Measurements from ENCODE around the gene PRR32.
"Not testable (repeated sequence)": the region's sequence is repeated elsewhere in the genome, so short reads cannot be mapped to it uniquely, and the experiment has no call there.

Gene PRR32

GRCh38 chrX:126819429-126819828, at the start of gene PRR32:
PRR32 (plus strand) TSS chrX:126819729; CDS start chrX:126819844, 115 bp downstream.
- H3K36me3 ChIP-seq (ENCODE audit: control insufficient read depth, insufficient read depth, low read length, severe bottlenecking) = no peaks in the 10 kb centered on the region
- no peaks in the 10 kb centered on the region for H3K27me3 ChIP-seq (replicated peaks; ENCODE audit: control insufficient read depth, insufficient read depth, low read length)
- H3K9ac ChIP-seq (ENCODE audit: low read length) = no peak within 1 kb of the TSS
- no peaks in the 10 kb centered on the region for H3K4me1 ChIP-seq (ENCODE audit: control insufficient read depth, insufficient read depth, low read length)
- H3K4me3 ChIP-seq (ENCODE audit: low read length) = no peak within 1 kb of the TSS
- H3K9me3 ChIP-seq (ENCODE audit: control insufficient read depth, low read length) = no peaks in the 10 kb centered on the region
- DNase-seq (ENCODE audit: low read depth) = no peak

- H3K4me1 ChIP-seq (ENCODE audit: control insufficient read depth, insufficient read depth, low read length) = no peaks in the 10 kb centered on the region
- no peak overlapping the region for H3K4me3 ChIP-seq (ENCODE audit: low read length)
- H3K9me3 ChIP-seq (ENCODE audit: control insufficient read depth, low read length) = peaks cover 18% of the 10 kb centered on the region
- H3K36me3 ChIP-seq (ENCODE audit: control insufficient read depth, insufficient read depth, low read length, severe bottlenecking) = no peaks in the 10 kb centered on the region
- DNase-seq (ENCODE audit: low read depth) = peak; percentile 0
- no peak overlapping the region for H3K9ac ChIP-seq (ENCODE audit: low read length)
- H3K27me3 ChIP-seq (replicated peaks; ENCODE audit: control insufficient read depth, insufficient read depth, low read length) = no peaks in the 10 kb centered on the region
These were observed 49.4 kb upstream of the PRR32 start for GRCh38 chrX:126770179-126770578.

GRCh38 chrX:126785539-126785938, 34.0 kb upstream of the PRR32 start:
- no peak overlapping the region for H3K9ac ChIP-seq (ENCODE audit: low read length)

GRCh38 chrX:126799059-126799458, 20.5 kb upstream of the PRR32 start:
- Histone ChIP-seq H3K9ac (ENCODE audit: low read length) (no peak overlapping the region), H3K36me3 (ENCODE audit: control insufficient read depth, insufficient read depth, low read length, severe bottlenecking) (no peaks in the 10 kb centered on the region), H3K4me3 (ENCODE audit: low read length) (no peak overlapping the region), H3K4me1 (ENCODE audit: control insufficient read depth, insufficient read depth, low read length) (no peaks in the 10 kb centered on the region), H3K9me3 (ENCODE audit: control insufficient read depth, low read length) (peaks cover 7% of the 10 kb centered on the region), H3K27me3 (replicated peaks; ENCODE audit: control insufficient read depth, insufficient read depth, low read length) (no peaks in the 10 kb centered on the region)
- no peak for DNase-seq (ENCODE audit: low read depth)

More at GRCh38 chrX:126785539-126785938, 34.0 kb upstream of the PRR32 start:
- no peaks in the 10 kb centered on the region for H3K27me3 ChIP-seq (replicated peaks; ENCODE audit: control insufficient read depth, insufficient read depth, low read length)
- no peak overlapping the region for H3K4me3 ChIP-seq (ENCODE audit: low read length)
- no peaks in the 10 kb centered on the region for H3K4me1 ChIP-seq (ENCODE audit: control insufficient read depth, insufficient read depth, low read length)
- no peak for DNase-seq (ENCODE audit: low read depth)
- H3K9me3 ChIP-seq (ENCODE audit: control insufficient read depth, low read length) = no peaks in the 10 kb centered on the region
- H3K36me3 ChIP-seq (ENCODE audit: control insufficient read depth, insufficient read depth, low read length, severe bottlenecking) = no peaks in the 10 kb centered on the region

GRCh38 chrX:126806784-126807183, 12.7 kb upstream of the PRR32 start:
- H3K4me3 ChIP-seq (ENCODE audit: low read length); H3K36me3 ChIP-seq (ENCODE audit: control insufficient read depth, insufficient read depth, low read length, severe bottlenecking); DNase-seq (ENCODE audit: low read depth); H3K27me3 ChIP-seq (replicated peaks; ENCODE audit: control insufficient read depth, insufficient read depth, low read length); H3K4me1 ChIP-seq (ENCODE audit: control insufficient read depth, insufficient read depth, low read length); H3K9ac ChIP-seq (ENCODE audit: low read length): not testable (repeated sequence)
- H3K9me3 ChIP-seq (ENCODE audit: control insufficient read depth, low read length) = peaks cover 18% of the 10 kb centered on the region

- Histone ChIP-seq H3K9ac (ENCODE audit: low read length) (no peak overlapping the region), H3K4me1 (ENCODE audit: control insufficient read depth, insufficient read depth, low read length) (no peaks in the 10 kb centered on the region), H3K4me3 (ENCODE audit: low read length) (no peak overlapping the region), H3K36me3 (ENCODE audit: control insufficient read depth, insufficient read depth, low read length, severe bottlenecking) (no peaks in the 10 kb centered on the region), H3K27me3 (replicated peaks; ENCODE audit: control insufficient read depth, insufficient read depth, low read length) (no peaks in the 10 kb centered on the region), H3K9me3 (ENCODE audit: control insufficient read depth, low read length) (peaks cover 4% of the 10 kb centered on the region)
- no peak for DNase-seq (ENCODE audit: low read depth)
These were observed 3.7 kb upstream of the PRR32 start for GRCh38 chrX:126815806-126816205.

GRCh38 chrX:126820700-126821420, 1.3 kb downstream of the PRR32 start:
- H3K9me3 ChIP-seq (ENCODE audit: control insufficient read depth, low read length) = no peaks in the 10 kb centered on the region
- H3K27me3 ChIP-seq (replicated peaks; ENCODE audit: control insufficient read depth, insufficient read depth, low read length) = no peaks in the 10 kb centered on the region
- H3K9ac ChIP-seq (ENCODE audit: low read length) = no peak overlapping the region
- no peaks in the 10 kb centered on the region for H3K4me1 ChIP-seq (ENCODE audit: control insufficient read depth, insufficient read depth, low read length)
- no peak for DNase-seq (ENCODE audit: low read depth)
- no peak overlapping the region for H3K4me3 ChIP-seq (ENCODE audit: low read length)
- no peaks in the 10 kb centered on the region for H3K36me3 ChIP-seq (ENCODE audit: control insufficient read depth, insufficient read depth, low read length, severe bottlenecking)

- Histone ChIP-seq H3K9ac (ENCODE audit: low read length) (no peak overlapping the region), H3K4me1 (ENCODE audit: control insufficient read depth, insufficient read depth, low read length) (no peaks in the 10 kb centered on the region), H3K9me3 (ENCODE audit: control insufficient read depth, low read length) (no peaks in the 10 kb centered on the region), H3K4me3 (ENCODE audit: low read length) (no peak overlapping the region), H3K27me3 (replicated peaks; ENCODE audit: control insufficient read depth, insufficient read depth, low read length) (no peaks in the 10 kb centered on the region), H3K36me3 (ENCODE audit: control insufficient read depth, insufficient read depth, low read length, severe bottlenecking) (no peaks in the 10 kb centered on the region)
- no peak for DNase-seq (ENCODE audit: low read depth)
These were observed 4.9 kb downstream of the PRR32 start for GRCh38 chrX:126824338-126825007.

- Histone ChIP-seq H3K9ac (ENCODE audit: low read length) (no peak overlapping the region), H3K9me3 (ENCODE audit: control insufficient read depth, low read length) (no peaks in the 10 kb centered on the region), H3K4me3 (ENCODE audit: low read length) (no peak overlapping the region), H3K36me3 (ENCODE audit: control insufficient read depth, insufficient read depth, low read length, severe bottlenecking) (no peaks in the 10 kb centered on the region), H3K4me1 (ENCODE audit: control insufficient read depth, insufficient read depth, low read length) (no peaks in the 10 kb centered on the region), H3K27me3 (replicated peaks; ENCODE audit: control insufficient read depth, insufficient read depth, low read length) (no peaks in the 10 kb centered on the region)
- no peak for DNase-seq (ENCODE audit: low read depth)
These were observed 6.2 kb downstream of the PRR32 start for GRCh38 chrX:126825566-126826193.

GRCh38 chrX:126836186-126836585, 16.7 kb downstream of the PRR32 start:
- DNase-seq (ENCODE audit: low read depth) = no peak
- Histone ChIP-seq H3K27me3 (replicated peaks; ENCODE audit: control insufficient read depth, insufficient read depth, low read length) (no peaks in the 10 kb centered on the region), H3K4me3 (ENCODE audit: low read length) (no peak overlapping the region), H3K9ac (ENCODE audit: low read length) (no peak overlapping the region), H3K9me3 (ENCODE audit: control insufficient read depth, low read length) (no peaks in the 10 kb centered on the region), H3K36me3 (ENCODE audit: control insufficient read depth, insufficient read depth, low read length, severe bottlenecking) (no peaks in the 10 kb centered on the region), H3K4me1 (ENCODE audit: control insufficient read depth, insufficient read depth, low read length) (no peaks in the 10 kb centered on the region)

- Histone ChIP-seq H3K4me1 (ENCODE audit: control insufficient read depth, insufficient read depth, low read length) (no peaks in the 10 kb centered on the region), H3K4me3 (ENCODE audit: low read length) (no peak overlapping the region), H3K36me3 (ENCODE audit: control insufficient read depth, insufficient read depth, low read length, severe bottlenecking) (no peaks in the 10 kb centered on the region), H3K9ac (ENCODE audit: low read length) (no peak overlapping the region), H3K9me3 (ENCODE audit: control insufficient read depth, low read length) (no peaks in the 10 kb centered on the region), H3K27me3 (replicated peaks; ENCODE audit: control insufficient read depth, insufficient read depth, low read length) (no peaks in the 10 kb centered on the region)
- no peak for DNase-seq (ENCODE audit: low read depth)
These were observed 27.6 kb downstream of the PRR32 start for GRCh38 chrX:126847143-126847542.
